ENCODE results near the gene DNAI2.

DNA sequence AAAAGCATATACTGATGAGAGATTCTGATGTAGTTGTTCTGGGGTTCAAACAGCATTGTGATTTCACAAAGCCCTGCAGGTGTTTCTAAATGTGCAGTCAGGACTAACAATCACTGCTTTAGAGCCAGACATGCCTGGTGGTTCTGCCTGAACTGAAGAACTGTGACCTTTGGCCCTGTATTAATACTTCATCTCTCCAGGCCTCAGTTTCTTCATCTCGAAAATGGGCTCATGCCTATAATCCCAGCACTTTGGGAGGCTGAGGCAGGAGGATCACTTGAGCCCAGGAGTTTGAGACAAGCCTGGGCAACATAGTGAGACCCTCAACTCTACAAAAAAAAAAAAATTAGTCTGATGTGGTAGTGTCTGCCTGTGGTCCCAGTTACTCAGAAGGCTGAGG lies 3.9 kb downstream of the DNAI2 start:
- no peak for TF ChIP-seq POLR2A (IDR thresholded peaks at IDR 0.05)
- TF ChIP-seq, protein P1, sequence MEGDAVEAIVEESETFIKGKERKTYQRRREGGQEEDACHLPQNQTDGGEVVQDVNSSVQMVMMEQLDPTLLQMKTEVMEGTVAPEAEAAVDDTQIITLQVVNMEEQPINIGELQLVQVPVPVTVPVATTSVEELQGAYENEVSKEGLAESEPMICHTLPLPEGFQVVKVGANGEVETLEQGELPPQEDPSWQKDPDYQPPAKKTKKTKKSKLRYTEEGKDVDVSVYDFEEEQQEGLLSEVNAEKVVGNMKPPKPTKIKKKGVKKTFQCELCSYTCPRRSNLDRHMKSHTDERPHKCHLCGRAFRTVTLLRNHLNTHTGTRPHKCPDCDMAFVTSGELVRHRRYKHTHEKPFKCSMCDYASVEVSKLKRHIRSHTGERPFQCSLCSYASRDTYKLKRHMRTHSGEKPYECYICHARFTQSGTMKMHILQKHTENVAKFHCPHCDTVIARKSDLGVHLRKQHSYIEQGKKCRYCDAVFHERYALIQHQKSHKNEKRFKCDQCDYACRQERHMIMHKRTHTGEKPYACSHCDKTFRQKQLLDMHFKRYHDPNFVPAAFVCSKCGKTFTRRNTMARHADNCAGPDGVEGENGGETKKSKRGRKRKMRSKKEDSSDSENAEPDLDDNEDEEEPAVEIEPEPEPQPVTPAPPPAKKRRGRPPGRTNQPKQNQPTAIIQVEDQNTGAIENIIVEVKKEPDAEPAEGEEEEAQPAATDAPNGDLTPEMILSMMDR (IDR thresholded peaks at IDR 0.05): no peak

Measured in testis (tissue), 2 donors.